NCI-H2029 (cell line): ENCODE results near the gene GAPVD1.
"Not testable (repeated sequence)": the region's sequence is repeated elsewhere in the genome, so short reads cannot be mapped to it uniquely, and the experiment has no call there.

Source experiments
- DNase-seq: peaks from one replicate; lab custom pipeline; 2025; lab: John Stamatoyannopoulos, UW

Gene GAPVD1

DNA sequence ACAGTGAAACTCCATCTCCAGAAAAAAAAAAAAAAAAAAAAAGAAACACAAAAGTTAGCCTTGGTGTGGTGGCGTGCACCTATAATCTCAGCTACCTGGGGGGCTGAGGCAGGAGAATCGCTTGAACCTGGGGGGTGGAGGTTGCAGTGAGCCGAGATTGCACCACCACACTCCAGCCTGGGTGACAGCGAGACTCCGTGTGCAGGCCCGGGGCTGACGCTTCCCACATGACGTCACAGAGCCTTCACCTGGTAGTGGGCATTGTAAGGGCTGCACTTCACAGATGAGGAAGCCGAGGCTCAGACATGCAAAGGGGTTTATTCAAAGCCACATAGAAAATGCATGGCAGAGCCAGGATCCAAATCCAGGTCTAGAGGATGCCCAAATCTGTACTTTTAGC is 114.2 kb downstream of the GAPVD1 start:
- DNase-seq, result no peak

DNA sequence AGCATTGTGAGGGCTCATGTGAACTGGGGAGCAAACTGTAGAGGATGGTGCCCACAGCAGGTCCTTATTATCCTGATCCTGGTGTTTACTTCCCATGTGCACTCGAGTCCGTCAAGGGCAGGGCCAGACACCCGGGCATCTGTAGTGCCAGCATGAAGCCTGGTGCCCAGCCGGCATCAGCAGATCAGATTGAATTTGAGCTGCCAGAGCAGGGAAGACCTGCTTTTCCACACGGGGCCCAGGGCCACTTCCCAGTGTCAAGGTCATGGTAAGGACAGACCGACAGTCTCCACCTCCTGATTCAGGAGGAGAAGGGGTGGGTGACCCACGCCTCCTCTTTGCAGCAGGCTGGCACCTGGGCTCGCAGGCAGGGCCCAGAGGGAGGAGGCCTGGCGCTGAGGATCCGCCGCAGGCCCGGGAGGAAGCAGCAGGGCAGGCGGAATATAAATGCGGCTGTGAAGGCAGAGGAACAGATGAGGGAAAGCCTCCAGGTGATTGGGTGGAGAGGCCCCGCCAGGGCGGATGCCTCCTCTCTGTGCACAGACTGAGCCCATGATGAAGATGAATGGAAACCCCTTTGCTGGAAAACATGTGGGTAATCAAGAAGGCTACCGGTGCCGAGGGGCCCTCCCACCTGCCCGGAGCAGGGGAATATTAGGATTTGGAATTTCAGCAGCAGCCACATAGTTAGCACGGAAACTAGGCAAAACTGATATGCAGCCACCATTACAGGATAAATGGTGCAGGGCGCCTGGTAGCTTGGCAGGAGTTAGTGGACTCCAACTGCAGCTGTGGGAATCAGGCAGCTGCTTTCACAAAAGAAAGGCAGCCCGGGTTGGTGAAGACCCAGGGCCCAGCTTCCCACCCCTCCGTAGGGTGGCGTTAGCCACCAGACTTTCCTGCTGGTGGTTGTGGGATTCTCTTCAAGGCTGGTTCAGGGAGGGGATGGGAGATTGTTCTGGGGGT is 114.9 kb downstream of the GAPVD1 start:
- DNase-seq, result no peak

DNA sequence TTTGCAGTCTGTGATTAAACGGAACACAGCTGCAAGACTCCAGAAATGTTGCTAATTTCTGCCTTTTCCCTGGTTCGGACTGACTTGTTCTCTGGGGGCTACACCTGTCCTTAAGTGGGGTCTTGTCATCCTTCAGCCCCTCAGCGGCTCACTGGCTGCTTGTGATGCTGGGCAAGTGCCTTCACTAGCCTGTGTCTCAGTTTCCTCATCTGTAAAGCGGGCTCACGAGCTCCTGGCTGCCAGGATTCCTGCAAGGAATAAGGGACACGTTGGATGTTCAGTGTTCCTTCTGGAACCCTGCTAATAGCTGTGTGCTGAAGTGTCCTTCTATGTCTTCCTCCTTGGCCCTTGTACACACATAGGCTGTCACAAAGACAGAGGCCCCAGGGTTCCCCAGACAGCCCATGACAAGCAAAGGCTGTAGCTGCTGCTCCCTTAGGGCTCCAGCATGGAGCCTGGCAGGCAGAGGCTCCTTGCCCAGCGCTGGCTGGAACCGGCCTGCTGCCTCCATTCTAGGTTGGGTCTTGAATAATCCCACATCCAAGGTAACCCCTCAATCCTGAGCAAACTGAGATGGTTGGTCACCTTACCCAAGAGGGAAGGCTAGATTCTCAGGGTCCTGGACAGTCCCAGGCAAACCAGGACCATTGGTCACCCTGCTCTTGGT is 116.1 kb downstream of the GAPVD1 start:
- DNase-seq, result no peak

DNA sequence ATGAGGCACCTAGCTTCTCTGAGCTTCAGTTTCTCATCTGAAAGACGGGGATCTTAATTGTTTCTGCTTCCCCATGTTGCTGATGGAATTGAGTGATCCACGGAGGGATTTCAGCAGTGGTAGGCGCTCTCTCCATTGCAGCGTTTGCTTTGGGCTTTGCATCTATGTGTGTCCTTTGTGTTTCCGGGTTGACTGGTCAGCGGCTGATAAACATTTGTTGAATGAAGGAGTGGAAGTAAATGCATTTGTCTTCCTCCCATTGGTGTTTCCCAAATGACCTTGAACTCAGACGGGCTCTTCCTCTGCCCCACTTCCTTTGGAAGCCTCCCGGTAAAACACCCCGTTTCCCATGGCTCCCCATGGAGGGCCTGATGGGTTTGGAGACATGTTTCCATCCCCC is 117.2 kb downstream of the GAPVD1 start:
- DNase-seq, result no peak

DNA sequence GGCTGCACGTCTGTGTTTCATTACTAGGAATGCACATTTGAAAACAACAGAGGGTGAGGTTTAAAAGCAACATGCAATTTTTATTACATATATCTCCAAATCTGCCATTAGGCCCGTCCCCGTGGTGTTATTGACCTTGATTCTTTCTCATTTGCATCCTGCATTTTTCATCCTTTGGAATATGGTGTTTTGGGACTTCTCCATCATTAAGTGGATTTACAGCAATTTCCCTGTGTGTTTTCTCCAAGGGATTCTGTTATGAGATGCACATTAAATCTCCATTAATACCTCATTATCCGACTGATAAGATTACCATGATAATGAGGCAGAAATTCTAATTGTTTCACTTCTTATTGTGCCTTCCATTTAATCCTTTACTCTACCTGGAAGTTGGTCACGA is 117.6 kb downstream of the GAPVD1 start:
- DNase-seq, result no peak

DNA sequence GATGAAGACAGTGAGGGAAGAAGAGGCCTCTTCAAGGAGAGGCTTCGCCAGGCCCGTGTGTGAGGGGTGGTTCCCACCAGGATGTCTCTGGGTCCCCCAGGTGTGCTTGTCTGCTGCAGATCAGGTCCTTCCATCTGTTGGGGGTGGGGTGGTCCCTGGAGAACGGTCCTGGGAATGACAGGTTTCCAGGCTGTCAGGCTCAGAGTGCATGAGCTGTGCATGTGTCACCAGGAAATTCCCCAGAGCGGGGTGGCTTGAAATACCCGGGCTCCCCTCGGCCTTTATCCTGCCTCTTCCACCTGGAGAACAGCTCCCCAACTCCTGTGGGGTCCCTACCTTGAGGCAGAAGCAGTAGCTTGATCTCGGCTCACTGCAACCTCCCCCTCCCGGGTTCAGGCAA is 118.8 kb downstream of the GAPVD1 start:
- DNase-seq, result no peak

DNA sequence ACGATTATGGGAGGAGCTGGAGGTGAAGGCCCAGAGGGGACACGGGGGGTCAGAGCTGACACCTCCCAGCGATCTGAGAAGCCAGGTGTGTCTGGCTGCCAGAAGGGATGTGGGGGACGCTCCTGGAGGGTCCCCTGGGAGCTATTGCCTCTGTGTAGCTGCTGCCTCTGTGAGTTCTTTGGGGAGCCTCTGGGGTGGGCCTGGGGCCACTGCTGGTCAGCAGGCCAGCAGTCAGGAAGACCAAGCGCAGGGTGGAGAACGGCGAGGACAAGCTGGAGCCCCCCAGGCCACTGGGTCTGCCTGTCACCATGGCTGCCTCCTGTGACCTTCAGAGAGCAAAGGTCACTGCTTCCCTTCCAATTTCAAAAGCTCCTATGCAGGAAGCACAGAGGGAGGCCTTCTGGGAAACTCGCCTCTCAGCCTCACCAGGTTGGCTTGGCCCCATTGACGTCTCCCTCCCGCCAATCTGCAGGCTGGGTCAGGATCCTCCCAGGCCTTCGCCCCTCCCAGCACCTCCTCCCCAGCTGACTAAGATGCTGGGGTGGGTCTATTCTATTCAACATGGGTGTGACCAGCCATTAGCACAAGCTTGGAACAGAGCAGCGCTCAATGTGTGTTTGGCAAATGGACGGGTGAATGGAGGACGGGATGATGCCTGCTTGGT is 126.4 kb downstream of the GAPVD1 start:
- DNase-seq, result no peak

DNA sequence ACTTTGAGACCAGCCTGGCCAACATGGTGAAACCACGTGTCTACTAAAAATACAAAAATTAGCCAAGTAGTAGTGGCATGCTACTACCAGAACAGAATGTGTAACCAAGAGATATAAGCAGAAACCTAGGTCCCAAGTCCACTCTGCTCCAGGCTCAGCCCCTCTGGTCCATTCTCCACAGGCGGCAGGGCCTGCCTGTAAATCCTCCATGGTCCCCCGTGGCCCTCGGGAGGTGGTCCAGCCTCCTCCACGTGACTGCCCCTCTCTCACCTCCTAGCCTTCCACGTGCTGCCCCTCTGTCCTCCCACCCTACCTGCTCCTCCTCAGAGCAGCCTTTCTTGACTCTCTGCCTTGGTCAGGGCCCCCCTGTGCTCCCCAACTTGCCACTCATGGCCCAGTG is 127.4 kb downstream of the GAPVD1 start:
- DNase-seq, result no peak

DNA sequence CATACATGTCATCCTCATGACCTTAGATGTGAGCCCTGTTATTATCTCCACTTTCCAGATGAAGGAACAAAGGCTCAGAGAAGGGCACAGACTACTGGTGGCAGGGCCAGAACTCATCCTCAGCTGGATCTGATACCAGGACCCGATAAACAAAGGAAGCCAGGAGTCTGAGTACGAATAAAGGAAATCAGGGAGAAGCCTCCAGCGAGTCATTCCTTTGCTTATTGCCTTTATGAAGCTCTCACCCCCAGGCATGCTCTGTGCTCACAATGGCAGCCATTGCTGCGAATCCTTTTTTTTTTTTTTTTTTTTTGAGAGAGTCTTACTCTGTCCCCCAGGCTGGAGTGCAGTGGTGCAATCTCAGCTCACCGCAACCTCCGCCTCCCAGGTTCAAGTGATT is 130.1 kb downstream of the GAPVD1 start:
- no peak for DNase-seq

DNA sequence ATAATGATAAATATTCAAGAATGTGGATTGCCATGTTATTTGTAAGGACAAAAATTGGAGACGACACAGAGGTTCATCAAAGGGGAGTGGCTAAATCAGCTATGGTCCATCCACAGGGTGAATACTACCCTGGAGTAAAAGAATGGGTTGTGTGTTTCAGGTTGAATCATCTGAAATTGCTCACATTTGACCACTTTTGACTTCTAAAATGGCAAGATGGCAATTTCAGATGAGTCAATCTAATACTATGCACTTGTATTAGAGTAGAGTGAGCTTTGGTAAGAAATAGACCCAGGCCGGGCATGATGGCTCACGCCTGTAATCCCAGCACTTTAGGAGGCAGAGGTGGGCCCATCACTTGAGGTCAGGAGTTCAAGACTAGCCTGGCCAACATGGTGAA is 131.8 kb downstream of the GAPVD1 start:
- no peak for DNase-seq

DNA sequence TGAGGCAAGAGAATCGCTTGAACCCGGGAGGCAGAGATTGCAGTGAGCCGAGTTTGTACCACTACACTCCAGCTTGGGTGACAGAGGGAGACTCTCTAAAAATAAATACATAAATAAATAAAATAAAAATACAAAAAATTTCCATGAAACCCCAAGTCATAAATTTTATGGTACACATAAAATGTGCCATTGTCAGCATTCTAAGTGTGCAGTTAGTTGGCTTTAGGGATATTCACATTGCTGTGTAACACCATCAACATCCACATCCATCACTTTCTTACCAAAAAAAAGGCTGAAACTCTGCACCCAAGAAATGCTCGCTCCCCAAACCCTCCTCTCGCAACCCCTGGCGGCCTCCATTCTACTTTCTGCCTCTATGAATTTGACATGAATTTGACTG is 135.2 kb downstream of the GAPVD1 start:
- DNase-seq, result no peak

DNA sequence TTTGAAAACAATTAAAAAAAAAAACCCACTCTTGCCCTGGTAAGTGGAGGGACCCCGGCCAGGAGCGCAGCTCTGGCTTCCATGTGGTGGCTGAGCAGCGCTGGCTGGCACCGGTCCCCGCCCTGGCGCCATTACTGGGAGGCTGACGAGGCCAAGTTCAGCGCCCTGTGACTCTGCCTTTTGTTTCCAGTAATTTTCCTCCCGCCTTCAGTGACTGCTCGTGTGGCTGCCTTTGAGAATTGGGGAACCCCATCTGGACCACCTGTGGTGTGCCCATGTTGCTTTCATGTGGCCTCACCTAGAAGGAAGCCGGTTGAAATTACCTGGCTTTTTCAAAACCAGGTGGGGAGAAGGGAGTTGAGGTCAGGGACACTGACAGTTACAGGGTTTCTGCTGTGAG is 136.1 kb downstream of the GAPVD1 start:
- DNase-seq, result no peak

DNA sequence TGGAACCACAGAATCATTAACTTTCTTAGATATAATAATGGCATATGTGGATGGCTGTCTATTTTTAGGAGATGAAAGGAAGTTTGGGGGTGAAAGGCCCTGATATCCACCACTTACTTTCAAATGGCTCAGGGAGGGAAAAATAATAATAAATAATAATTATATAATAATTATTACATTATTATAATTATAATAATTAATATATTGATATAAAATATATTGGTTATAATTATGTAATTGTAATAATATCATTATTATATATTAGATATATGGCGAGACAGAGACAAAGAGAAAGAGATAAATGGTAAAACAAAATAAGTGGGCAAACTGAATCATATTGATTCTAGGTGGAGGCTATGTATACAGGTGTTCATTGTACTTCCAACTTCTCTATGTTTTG is 136.6 kb downstream of the GAPVD1 start:
- DNase-seq, result no peak

DNA sequence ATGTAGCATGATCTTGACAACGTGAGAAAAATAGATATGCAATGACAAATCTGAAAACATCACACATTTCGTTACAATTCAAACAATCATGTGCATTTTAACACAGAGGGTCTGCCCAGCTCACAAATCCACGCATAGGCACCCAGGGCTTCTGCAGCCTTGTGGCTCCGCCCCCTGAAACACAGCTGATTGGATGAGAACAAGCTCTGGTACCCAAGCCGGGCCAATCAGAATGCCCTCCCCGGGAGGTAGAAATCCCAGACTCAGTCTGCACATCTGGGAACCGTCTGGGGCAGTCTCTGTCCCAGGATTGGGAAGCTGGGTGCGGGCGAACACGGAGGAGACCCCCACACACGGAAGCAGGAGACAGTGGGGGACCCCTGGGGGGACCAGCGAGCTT is 137.5 kb downstream of the GAPVD1 start:
- no peak for DNase-seq

DNA sequence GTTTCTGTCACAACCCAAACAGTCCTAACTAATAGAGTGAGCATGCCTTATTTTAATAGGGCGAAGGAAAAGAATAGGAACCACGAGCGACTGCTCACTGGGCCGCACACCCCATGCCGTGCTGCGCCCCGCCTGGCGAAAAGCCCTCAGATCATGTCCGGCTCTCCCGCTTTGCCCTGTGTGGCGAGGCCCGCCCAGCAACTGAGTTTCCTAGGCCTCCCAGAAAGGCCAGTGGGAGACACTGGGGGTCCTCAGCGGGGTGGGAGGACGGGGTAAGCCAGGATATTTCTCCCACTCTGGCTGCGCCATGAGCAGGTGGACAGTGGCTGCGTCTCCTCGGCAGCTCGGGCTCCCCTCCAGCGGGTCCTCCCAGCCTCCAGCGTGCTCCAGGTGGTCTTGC is 138.0 kb downstream of the GAPVD1 start:
- no peak for DNase-seq

DNA sequence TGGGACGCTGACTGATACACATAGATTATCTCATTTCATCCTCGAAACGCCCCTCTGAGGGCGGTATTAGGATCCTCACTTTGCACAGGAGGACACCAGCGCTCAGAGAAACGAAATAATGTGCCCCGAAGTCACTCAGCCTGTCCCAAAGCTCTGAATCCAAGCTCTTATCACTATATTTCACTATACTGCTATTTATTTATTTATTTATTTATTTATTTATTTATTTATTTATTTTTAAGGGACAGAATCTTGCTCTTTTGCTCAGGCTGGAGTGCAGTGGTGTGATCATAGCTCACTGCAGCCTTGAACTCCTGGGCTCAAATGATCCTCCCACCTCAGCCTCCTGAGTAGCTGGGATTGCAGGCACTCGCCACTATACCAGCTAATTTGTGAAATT is 138.6 kb downstream of the GAPVD1 start:
- DNase-seq, result not testable (repeated sequence)

DNA sequence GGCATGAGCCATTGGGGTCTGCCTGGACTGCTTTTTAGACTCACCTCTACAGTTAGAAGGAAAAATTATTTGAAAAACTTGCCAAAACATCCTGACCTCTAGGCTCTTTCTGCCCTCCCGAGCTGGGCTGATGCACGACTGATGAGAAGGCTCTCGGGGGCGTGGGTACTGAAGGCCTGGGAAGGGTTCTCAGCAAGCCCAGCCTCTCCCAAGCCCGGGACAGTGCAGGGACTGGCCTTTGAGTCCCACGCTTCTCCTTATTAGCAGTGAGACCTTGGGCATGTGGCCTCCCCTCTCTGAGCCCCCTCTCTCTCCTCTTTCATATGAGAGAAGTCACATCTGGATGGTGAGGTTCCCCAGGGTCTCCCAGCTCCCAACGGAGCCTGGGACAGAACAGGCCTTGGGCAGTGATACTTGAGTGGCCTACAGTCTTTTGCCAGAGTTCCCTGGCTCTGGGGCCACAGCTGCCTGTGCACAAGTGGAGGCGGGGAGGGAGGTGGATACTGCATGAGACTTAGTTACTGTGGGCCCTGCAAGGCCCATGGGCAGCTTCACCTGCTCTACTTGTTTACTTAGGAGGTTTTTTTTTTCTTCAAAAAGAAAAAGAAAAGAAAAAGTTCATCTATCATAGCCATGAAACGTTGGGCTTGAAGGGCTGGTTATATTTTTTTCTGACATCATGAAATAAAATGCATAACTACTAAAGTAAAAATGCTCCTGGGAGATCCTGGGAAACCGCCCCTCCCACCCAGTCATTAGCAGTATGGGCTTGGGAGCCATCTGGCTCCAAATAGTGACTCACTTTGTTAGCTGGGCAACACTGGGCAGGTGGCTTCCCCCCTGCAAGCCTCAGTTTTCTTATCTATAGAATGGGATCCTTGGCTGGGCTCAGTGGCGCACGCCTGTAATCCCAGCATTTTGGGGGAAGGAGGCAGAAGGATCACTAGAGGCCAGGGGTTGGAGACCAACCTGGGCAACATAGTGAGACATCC is 139.4 kb downstream of the GAPVD1 start:
- DNase-seq, result no peak

DNA sequence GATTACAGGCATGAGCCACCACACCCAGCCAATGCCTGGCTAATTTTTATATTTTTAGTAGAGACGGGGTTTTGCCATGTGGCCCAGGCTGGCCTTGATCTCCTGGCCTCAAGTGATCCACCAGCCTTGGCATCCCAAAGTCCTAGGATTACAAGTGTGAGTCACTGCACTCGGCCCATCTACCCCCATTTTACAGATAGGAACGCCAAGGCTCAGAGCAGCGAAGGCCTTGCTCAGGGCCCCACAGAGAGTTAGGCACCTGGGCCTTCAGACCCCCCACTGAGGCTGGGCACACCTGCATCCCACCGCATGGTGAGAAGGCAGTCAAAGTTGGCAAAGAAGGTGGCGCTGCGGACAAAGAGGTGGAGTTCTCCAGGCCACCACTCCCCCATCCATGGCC is 143.1 kb downstream of the GAPVD1 start:
- DNase-seq, result no peak

DNA sequence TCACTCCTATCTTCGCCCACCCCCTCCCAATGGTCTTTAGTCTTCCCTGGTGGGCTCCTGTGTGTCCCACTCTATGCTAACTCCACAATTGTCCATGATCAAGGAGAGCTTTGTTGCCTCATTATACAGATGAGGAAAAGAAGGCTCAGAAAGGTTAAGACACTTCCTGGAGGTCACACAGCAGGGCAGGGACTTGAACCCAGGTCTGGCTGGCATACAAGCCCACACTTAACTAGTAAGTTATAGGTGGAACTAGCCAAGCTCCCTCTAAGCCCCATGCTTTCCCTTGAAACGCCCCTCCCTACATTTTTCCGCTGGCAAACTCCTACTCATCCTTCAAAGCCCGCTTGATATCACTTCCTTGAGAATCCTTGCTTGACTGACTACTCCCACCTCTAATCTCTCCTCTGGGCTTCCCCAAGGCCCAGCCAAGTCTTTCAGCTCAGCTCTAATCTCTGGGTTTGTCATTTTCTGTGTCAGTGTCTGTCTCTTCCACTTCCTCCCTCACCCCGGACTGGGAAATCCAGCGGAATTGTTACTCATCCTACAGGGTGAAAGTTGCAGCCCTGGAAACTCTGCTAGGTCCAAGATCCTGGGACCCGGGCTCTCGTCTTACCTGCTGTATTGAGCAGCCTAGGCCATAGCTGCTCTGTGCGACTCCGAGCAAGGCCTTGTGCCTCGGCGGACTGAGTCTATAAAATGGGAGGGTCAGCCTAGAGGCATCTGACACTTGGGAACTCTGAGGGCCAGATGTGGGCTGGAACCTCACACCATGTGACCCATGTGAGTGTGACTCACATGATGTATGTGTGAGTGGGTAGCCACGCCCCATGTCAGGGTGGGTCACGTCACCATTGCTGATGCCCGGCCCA is 144.5 kb downstream of the GAPVD1 start:
- no peak for DNase-seq

DNA sequence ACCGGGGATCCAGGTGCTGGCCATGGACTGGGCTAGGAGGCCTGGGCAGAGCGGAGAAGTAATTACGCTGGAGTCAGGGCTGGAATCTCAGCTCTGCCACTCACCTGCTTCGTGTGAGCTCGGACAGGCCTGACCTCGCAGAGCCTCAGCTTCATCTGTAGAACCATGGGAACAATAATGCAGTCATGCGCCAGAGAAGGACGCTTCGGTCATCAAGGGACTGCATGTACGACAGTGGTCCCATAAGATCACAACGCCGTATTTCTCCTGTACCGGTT is 145.1 kb downstream of the GAPVD1 start:
- DNase-seq, result no peak

DNA sequence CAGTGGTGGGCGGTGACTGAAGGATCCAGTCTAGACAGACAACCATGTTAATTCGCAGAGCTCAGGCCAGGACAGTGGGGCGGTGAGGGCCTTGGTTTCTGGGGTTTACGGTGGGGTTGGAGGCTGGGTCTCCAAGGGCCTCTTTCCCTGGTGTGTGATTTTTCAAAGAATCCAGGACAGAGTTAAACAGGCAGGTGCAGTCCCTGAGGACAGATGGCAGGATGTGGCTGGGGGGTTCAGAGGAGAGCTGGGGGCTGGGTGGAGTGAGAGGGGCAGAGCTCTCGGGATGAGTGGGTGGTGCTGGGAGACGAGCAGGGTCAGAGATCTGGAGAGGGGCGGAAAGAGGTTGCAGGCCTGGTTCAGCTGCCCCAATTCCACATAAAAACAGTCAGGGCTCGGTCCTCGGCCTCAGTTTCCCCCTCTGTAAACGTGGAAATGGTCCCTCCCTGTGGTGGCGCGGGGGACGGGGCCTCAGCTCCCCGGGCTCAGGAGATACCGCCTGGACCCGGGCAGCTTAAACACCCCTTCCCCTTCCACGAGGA is 145.9 kb downstream of the GAPVD1 start:
- no peak for DNase-seq
